ENCODE data around the gene CRYBB1.
A peak's percentile ranks its signal among the peaks of the same experiment; 100 is the strongest.

Gene CRYBB1

GRCh38 chr22:26561756-26562417 lies 55.9 kb downstream of the CRYBB1 start:
- H3K27ac ChIP-seq = no peak overlapping the region
- DNase-seq (ENCODE audit: low read depth, low spot score) = no peak

- no peak overlapping the region for H3K27ac ChIP-seq
- no peak for DNase-seq (ENCODE audit: low read depth, low spot score)
Observed at GRCh38 chr22:26559961-26560575, 57.8 kb downstream of the CRYBB1 start.

- DNase-seq (ENCODE audit: low read depth, low spot score) = no peak
- H3K27ac ChIP-seq = no peak overlapping the region
Observed at GRCh38 chr22:26558248-26558895, 59.5 kb downstream of the CRYBB1 start.

- no peak overlapping the region for H3K27ac ChIP-seq
- DNase-seq (ENCODE audit: low read depth, low spot score) = no peak
Observed at GRCh38 chr22:26556904-26557303, 60.9 kb downstream of the CRYBB1 start.

GRCh38 chr22:26555478-26555877 lies 62.3 kb downstream of the CRYBB1 start:
- no peak for DNase-seq (ENCODE audit: low read depth, low spot score)
- H3K27ac ChIP-seq = no peak overlapping the region

- DNase-seq (ENCODE audit: low read depth, low spot score) = no peak
- no peak overlapping the region for H3K27ac ChIP-seq
Observed at GRCh38 chr22:26554956-26555355, 62.9 kb downstream of the CRYBB1 start.

- peak; percentile 34 for DNase-seq (ENCODE audit: low read depth, low spot score)
- H3K27ac ChIP-seq = peak overlapping the region; percentile 90
Observed at GRCh38 chr22:26553056-26553752, 64.6 kb downstream of the CRYBB1 start.

- peak overlapping the region; percentile 90 for H3K27ac ChIP-seq
- DNase-seq (ENCODE audit: low read depth, low spot score) = no peak
Observed at GRCh38 chr22:26552466-26552865, 65.4 kb downstream of the CRYBB1 start.

- DNase-seq (ENCODE audit: low read depth, low spot score) = no peak
- no peak overlapping the region for H3K27ac ChIP-seq
Observed at GRCh38 chr22:26551568-26551967, 66.3 kb downstream of the CRYBB1 start.

GRCh38 chr22:26550498-26551033 lies 67.3 kb downstream of the CRYBB1 start:
- no peak overlapping the region for H3K27ac ChIP-seq
- DNase-seq (ENCODE audit: low read depth, low spot score) = no peak

GRCh38 chr22:26549902-26550497 lies 67.8 kb downstream of the CRYBB1 start:
- no peak for DNase-seq (ENCODE audit: low read depth, low spot score)
- H3K27ac ChIP-seq = peak overlapping the region; percentile 75
